Measurements from ENCODE around the gene FGR.

DNA sequence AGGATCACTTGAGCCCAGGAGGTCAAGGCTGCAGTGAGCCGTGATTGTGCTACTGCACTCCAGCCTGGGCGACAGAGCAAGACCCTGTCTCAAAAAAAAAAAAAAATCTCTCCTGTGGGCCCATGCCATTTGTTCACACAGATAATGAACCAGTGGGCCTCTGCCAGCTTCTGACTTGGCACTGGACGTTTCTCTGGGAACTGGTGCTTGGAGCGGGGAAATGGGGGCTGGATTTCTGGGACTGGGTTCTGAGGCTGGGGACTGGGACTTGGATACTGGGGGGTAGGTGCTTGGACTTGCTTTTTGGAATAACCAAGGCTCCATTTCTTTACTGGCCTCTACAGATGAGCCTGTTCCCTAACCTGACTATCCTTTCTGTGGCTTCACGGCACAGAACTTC lies 27.3 kb upstream of the FGR start:
- TF ChIP-seq GATA2 (IDR thresholded peaks at IDR 0.05; ENCODE audit: low read depth, low read length) (no peak), GATA3 (IDR thresholded peaks at IDR 0.05; ENCODE audit: low read depth, low read length) (no peak)

Data from SH-SY5Y (cell line).